Activated naive CD4-positive, alpha-beta T cell treated with anti-CD3 and anti-CD28 coated beads, Interleukin-2, amount 50 U/mL, for 24 hours (primary cell): ENCODE measurements around the gene SHC4.

Source experiments
- H3K27ac Mint-ChIP-seq: one replicate; pipeline ENCODE4 v1.8.0; 2021; ENCODE audit warnings: mild to moderate bottlenecking, mixed read lengths
- H3K27me3 Mint-ChIP-seq: one replicate; pipeline ENCODE4 v1.8.0; 2021; ENCODE audit warnings: mixed read lengths
- H3K36me3 Mint-ChIP-seq: one replicate; pipeline ENCODE4 v1.8.0; 2021; ENCODE audit warnings: mixed read lengths
- H3K4me1 Mint-ChIP-seq: one replicate; pipeline ENCODE4 v1.8.0; 2021; ENCODE audit warnings: mixed read lengths
- H3K4me3 Mint-ChIP-seq: one replicate; pipeline ENCODE4 v1.8.0; 2021; ENCODE audit warnings: mild to moderate bottlenecking, mixed read lengths
- H3K9me3 Mint-ChIP-seq: one replicate; pipeline ENCODE4 v1.8.0; 2021; ENCODE audit warnings: mixed read lengths

The SHC4 gene

DNA sequence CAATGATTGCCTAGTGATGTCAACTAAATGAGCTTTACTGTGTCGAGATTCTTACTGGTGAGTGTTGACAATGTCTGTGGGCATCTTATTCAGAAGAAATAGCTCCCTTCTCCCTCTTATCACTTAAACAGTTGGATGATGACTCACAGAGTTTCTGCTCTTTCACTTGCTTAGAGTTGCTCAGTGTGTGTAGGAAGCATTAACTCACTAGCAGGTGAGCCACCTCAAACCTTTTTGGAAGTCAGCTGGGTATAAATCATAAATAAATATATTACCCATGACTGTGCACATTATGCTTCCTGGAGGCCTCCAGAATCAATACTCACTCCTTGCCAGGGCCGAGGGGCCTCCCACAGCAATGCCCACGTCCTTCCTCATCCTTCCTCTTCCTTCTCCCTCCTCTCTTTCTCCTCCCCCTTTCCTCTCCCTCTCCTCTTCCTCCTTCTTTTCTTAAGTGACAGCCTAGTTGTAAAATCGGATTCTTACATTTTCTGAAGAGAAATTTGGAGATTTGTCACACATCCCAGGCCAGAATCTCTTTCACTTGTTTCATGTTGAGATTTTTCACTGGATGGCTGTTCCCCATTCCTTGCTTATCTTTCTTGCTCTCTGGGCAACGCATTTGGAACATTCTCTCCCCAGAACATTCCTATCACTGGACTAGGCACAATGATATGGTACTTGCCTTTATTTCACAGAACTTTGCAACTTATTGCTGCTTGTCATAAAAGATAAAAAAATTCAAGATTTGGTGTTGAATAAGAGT, 17.5 kb downstream of the SHC4 start:
- H3K36me3 Mint-ChIP-seq = no peaks in the 10 kb centered on the region
- peaks cover 6% of the 10 kb centered on the region for H3K4me1 Mint-ChIP-seq
- H3K9me3 Mint-ChIP-seq = no peaks in the 10 kb centered on the region
- H3K27me3 Mint-ChIP-seq = peaks cover 11% of the 10 kb centered on the region
- no peak overlapping the region for H3K4me3 Mint-ChIP-seq
- H3K27ac Mint-ChIP-seq = peak overlapping the region; percentile 48

DNA sequence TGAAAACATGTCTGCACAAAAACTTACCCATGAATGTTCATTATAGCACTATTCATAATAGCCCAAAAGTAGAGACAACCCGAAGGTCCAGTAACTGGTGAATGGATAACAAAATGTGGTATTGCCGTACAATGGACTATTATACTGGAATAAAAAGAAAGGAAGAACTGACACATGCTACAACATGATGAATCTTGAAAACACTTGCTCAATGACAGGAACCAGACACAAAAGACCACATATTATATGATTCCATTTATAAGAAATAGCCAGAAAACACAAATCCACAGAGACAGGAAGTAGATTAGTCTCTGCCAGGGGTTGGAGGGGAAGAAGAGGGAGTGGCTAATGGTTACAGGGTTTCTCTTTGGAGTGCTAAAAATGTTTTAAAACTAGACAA, 18.3 kb downstream of the SHC4 start:
- Mint-ChIP-seq H3K9me3 (no peaks in the 10 kb centered on the region), H3K27me3 (peaks cover 17% of the 10 kb centered on the region), H3K36me3 (no peaks in the 10 kb centered on the region), H3K27ac (no peak overlapping the region), H3K4me1 (peaks cover 6% of the 10 kb centered on the region), H3K4me3 (no peak overlapping the region)

DNA sequence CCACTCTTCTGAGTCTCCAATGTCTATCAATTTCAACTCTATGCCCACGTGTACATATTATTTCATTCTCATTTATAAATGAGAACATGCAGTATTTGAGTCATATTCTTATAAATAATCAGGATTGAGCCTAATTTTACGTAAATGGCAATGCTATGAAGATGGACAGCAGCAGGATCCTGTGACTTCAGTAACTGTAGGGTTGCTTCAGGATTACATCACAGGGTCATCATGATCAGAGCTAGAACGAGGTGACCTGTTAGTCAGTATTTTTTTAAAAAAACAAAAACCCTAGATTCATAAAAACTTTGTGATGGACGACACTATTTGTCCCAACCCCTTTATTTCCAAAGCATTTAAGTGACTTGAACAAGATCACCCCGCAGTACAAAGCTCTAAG, 21.8 kb downstream of the SHC4 start:
- Mint-ChIP-seq H3K4me3 (no peak overlapping the region), H3K27me3 (peaks cover 18% of the 10 kb centered on the region), H3K4me1 (peaks cover 6% of the 10 kb centered on the region), H3K9me3 (no peaks in the 10 kb centered on the region), H3K36me3 (no peaks in the 10 kb centered on the region), H3K27ac (no peak overlapping the region)

DNA sequence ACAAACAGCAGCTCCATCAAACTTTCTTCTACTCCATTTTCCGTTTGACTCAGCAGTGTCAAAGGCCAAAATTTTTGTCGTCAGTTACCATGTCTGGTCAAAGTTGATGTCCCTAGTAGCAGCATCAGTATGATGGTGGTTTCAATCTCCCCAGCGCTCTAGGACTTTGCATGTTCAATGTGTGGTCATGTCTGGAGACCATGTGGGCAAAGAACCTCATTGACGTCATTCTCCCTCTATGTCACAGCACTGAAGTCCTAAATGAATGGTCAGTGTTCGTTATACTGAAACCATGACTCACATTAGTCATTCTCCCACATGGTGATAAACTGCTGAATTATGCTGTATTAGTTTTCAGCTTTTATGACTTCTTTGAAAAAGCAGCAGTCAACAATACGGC, 23.2 kb downstream of the SHC4 start:
- H3K4me3 Mint-ChIP-seq = no peak overlapping the region
- no peak overlapping the region for H3K27ac Mint-ChIP-seq
- peaks cover 19% of the 10 kb centered on the region for H3K27me3 Mint-ChIP-seq
- H3K4me1 Mint-ChIP-seq = no peaks in the 10 kb centered on the region
- no peaks in the 10 kb centered on the region for H3K36me3 Mint-ChIP-seq
- no peaks in the 10 kb centered on the region for H3K9me3 Mint-ChIP-seq

DNA sequence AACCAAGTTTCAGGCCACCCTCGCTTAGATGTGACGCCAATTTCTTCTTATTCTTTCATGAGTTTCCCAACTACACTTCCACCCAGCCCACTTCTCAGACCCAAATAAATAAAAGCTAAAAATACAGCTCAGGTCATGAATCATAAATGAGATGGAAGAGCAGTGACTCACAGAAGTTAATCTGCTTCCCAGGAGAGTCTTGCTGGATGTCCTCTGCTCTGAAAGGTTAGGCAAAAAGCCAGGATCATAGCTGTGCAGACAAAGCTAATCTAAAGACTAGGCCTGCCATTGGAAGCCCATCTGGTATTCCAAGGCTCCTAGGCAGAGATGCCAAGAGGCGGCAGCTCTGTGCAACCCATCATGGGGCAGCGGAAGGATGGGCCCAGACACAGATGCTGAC, 24.1 kb downstream of the SHC4 start:
- Mint-ChIP-seq H3K27ac (no peak overlapping the region), H3K9me3 (no peaks in the 10 kb centered on the region), H3K36me3 (no peaks in the 10 kb centered on the region), H3K27me3 (peaks cover 27% of the 10 kb centered on the region), H3K4me3 (no peak overlapping the region), H3K4me1 (no peaks in the 10 kb centered on the region)

DNA sequence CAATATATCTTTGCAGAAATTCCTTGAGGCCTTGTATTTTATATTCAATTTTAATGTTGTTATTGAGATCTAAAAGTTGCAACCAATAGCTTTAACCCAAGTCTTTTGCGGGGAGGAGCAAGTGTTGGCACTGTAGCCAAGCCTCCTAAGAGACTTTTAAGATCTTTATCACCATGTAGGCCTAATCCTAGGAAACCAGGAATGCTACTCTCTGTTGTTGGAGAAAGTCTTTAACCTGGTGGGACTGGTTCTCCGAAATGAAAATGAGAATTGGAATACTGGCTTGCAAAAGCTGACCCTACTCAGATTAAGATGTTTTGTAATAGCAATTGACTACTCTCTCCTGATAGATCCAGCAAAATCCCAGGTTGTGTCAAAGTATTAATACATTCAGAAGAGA, 25.8 kb downstream of the SHC4 start:
- peaks cover 20% of the 10 kb centered on the region for H3K27me3 Mint-ChIP-seq
- no peaks in the 10 kb centered on the region for H3K9me3 Mint-ChIP-seq
- no peak overlapping the region for H3K27ac Mint-ChIP-seq
- no peak overlapping the region for H3K4me3 Mint-ChIP-seq
- H3K36me3 Mint-ChIP-seq = no peaks in the 10 kb centered on the region
- H3K4me1 Mint-ChIP-seq = no peaks in the 10 kb centered on the region

DNA sequence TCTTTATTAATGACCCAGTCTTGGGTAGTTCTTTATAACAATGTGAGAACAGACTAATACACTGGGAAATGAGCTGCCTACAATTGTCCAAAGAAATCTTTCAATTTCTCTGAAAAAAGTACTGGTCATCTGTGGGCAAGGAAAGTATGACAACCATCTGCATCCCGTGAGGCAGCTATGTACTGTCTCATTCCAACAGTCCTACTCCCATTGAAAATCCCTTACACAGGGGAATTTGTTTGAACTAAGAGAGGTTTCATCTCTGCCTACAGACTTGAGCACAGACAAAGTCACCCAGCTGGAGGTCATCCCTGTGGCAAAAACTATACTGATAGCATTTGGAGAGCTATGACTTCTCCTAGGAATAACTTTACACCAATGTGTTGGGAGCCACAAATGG, 27.1 kb downstream of the SHC4 start:
- Mint-ChIP-seq H3K27ac (no peak overlapping the region), H3K27me3 (peaks cover 23% of the 10 kb centered on the region), H3K9me3 (no peaks in the 10 kb centered on the region), H3K4me1 (no peaks in the 10 kb centered on the region), H3K4me3 (no peak overlapping the region), H3K36me3 (no peaks in the 10 kb centered on the region)

DNA sequence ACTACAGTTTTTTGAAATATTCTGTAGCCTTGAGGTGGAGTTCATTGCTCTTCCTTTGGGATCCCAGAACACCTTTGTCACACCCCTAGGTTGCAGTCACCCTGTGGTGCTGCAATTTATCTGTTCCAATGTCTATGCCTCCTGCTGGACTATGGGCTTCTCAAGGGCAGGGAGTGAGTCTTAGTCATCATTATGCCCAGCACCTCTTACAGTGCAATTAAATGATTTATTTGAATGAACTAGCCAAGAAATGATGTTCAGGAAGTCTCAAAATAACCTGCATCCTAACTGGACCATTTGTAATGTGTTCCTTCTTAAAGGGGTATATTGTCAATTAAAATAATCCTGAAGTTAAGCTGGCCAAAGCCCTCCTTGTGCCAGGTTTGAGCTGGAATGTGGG, 28.5 kb downstream of the SHC4 start:
- Mint-ChIP-seq H3K9me3 (no peaks in the 10 kb centered on the region), H3K4me1 (peaks cover 4% of the 10 kb centered on the region), H3K27ac (no peak overlapping the region), H3K36me3 (no peaks in the 10 kb centered on the region), H3K27me3 (peaks cover 15% of the 10 kb centered on the region), H3K4me3 (no peak overlapping the region)

DNA sequence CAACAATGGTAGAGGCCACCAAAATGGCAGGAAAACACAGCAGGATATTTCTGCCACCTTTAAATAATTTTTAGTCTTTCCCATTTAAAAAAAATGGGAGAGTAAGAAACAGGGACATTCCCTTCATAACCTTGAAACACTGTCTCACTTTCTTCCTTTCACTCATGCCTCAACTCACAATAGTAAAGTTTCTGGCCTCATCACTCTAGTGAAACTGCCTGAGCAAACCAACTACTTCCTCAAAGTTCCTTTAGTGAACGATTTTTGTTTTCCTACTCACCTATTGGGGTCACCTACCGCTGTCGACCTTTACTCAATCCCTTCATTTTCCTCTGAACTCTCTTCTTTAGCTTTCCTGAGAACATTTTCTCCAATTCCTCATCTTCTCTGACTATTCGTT, 33.0 kb downstream of the SHC4 start:
- Mint-ChIP-seq H3K4me3 (no peak overlapping the region), H3K27me3 (peaks cover 11% of the 10 kb centered on the region), H3K27ac (no peak overlapping the region), H3K36me3 (no peaks in the 10 kb centered on the region), H3K9me3 (no peaks in the 10 kb centered on the region), H3K4me1 (peaks cover 12% of the 10 kb centered on the region)

DNA sequence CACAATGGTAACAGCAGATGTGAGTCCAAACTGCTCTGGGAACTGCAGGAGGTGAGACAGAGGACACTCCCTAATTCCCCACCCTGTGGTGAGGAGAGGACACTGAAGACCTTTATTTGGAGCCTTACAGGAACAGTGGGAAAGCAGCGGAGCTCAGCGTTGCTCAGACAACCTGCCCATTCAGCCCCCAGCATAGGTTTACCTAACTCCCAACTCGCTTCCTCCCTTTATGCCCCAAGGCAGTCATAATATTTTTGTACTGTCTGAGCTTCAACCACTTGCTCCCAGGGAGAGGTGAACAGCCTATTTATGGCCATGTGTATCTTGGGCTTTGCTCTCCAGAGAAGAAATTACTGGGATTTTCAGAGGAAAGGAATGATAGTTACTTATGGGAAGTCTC, 34.1 kb downstream of the SHC4 start:
- Mint-ChIP-seq H3K9me3 (no peaks in the 10 kb centered on the region), H3K36me3 (no peaks in the 10 kb centered on the region), H3K27ac (no peak overlapping the region), H3K4me1 (peaks cover 22% of the 10 kb centered on the region), H3K4me3 (no peak overlapping the region), H3K27me3 (peaks cover 3% of the 10 kb centered on the region)

DNA sequence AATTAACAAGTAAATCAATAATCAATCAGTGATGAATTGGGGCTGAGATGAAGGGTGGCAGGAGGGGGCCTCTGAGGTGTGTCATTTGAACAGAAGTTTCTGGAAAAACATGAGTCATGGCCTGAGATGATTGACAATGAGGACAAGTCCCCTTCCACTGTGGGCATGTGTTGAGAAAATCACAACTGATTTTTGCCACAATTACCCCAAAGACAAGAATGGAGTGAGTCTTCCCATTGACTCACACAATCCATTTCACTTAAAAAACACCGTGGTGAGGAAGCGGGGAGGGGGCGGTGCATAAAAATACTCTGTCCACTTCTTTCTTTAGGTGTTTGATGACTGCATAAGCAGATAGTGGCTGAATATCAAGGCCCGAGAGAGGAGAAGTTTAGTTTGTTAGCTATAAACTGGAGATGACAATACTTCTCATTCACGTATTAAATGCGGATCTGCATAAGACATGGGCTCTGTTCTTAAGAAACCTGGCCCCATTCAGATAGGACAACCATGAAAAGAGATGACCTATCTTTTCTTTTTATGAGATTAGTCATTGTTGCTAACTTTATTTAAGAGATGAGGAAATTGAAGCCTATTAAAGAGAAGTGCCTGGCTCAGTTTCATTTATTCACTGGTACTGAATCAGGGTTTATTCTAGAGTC, 34.7 kb downstream of the SHC4 start:
- Mint-ChIP-seq H3K9me3 (no peaks in the 10 kb centered on the region), H3K4me1 (peaks cover 22% of the 10 kb centered on the region), H3K4me3 (no peak overlapping the region), H3K27ac (no peak overlapping the region), H3K36me3 (no peaks in the 10 kb centered on the region), H3K27me3 (peaks cover 3% of the 10 kb centered on the region)

DNA sequence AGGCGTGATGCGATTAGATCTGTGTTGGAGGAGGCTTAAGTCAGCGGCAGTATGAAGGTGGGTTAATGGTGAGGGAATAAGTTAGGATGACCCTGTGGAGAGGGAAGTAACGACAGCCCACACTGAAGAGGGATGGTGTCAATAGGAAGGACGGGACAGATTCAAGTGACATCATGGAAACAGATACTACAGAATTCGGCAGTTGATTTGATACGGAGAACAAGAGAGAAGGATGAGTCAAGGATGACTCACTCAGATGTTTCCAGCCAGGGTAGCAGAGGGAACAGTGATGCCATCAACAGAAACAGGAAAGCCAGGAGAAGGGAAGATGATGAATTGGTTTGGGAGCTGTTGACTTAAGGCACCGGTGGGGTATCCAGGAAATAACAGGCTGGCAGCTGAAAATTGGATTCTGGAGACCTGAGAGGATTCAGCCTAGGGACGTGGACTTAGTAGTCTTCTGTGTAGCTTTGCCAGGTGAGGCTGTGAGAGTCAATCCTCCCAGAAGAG, 38.0 kb downstream of the SHC4 start:
- Mint-ChIP-seq H3K27me3 (peaks cover 2% of the 10 kb centered on the region), H3K4me3 (no peak overlapping the region), H3K4me1 (peaks cover 18% of the 10 kb centered on the region), H3K27ac (peak overlapping the region; percentile 3), H3K36me3 (no peaks in the 10 kb centered on the region), H3K9me3 (no peaks in the 10 kb centered on the region)

DNA sequence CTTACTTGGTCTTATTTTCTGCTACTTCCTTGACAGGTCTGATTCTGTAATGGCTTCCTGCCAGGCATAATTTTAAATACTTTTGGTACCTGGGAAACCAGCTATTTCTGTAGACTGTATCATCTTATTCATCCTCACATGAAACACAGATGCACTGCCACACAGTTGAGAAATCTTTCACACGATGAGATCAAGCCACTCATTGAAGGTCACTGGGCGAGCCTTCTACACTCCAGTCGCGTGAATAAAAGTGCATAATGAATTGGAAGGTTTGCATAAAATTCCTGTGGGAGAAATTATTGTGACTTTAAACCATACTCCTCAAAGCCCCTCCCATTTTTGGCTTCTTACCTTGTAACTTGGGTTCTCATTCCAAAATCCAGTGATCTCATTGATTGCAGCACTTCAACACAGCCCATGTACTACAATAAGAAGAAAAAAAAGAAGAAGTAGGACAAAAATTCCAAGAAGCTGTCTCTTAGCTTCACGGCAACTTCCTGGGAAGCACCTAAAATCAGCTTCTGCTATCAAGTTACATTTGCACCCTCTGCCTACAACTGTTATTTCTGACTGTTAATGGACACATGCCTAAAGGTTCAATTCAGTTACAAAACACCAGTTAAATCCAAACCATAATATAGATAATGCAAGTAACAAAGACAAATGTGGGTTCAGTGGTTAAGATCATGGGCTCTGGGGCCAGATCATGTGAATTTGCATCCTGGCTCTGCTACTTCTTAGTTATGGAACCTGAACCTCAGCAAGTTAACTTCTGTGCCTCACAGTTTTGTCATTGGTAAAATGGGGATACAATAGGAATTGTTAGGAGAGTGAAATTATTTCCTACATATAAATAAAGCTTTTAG, 39.0 kb downstream of the SHC4 start:
- H3K4me1 Mint-ChIP-seq = peaks cover 18% of the 10 kb centered on the region

DNA sequence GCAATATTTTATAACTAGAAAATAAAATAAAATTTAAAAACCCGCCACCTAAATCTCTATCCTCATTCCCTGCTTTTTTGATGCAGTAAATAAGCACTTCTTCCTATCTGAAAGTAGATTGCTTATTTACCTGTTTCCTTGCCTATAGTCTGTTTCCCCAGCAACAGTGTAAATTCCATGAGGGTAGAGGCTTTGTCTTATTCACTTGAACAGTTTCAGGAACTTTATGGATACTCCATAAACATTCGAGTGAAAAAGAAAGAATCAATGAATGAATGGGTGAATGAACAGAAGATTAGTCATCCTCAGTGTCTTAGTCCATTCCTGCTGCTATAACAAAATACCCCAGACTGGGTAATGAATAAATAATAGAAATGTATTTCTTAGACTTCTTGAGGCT, 41.7 kb downstream of the SHC4 start:
- no peak overlapping the region for H3K27ac Mint-ChIP-seq
- H3K36me3 Mint-ChIP-seq = no peaks in the 10 kb centered on the region
- H3K4me1 Mint-ChIP-seq = peaks cover 12% of the 10 kb centered on the region
- peaks cover 13% of the 10 kb centered on the region for H3K27me3 Mint-ChIP-seq
- no peak overlapping the region for H3K4me3 Mint-ChIP-seq
- H3K9me3 Mint-ChIP-seq = no peaks in the 10 kb centered on the region

More for the DNA sequence above, 39.0 kb downstream of the SHC4 start:
- Mint-ChIP-seq H3K9me3 (no peaks in the 10 kb centered on the region), H3K27me3 (peaks cover 4% of the 10 kb centered on the region), H3K4me3 (no peak overlapping the region), H3K36me3 (no peaks in the 10 kb centered on the region), H3K27ac (no peak overlapping the region)

DNA sequence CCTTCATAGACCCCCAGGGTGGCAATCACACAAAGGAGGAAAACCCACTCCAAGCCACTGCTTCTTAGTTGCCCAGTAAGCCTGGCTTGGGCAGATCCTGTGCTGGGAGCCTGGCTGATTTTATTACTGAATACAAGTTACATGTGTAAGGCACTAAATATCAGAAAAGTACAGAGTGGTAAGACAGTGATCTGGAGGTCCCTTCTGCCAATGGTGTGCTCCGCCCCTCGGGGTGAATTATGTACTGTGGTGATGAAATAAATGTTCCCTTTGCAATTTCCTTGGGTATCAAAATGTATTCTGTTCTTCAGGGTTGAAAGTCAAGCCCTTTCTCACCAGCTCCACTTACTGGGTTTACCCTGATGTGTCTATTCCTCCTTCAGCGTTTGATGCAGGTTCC, 47.0 kb downstream of the SHC4 start:
- H3K4me3 Mint-ChIP-seq = no peak overlapping the region
- no peaks in the 10 kb centered on the region for H3K4me1 Mint-ChIP-seq
- H3K27ac Mint-ChIP-seq = no peak overlapping the region
- H3K9me3 Mint-ChIP-seq = no peaks in the 10 kb centered on the region
- H3K36me3 Mint-ChIP-seq = peaks cover 2% of the 10 kb centered on the region
- peaks cover 17% of the 10 kb centered on the region for H3K27me3 Mint-ChIP-seq

DNA sequence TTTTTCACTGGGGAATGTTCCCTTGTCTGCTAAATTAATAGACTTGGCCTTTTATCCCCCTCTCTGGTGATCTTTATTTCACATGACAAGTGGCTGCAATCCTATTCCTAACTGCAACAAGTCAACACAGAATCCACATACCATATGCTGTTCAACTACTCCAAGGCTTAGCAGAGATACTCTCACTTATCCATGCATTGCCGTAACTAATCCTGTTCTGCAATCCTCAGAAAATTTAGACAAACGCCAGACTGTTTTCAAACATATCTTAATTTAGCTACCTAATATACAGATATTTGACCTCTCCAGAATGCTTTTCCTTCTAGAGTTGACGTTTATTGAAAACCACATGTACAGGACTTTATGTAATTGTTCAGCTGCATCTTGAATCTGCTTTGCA, 47.9 kb downstream of the SHC4 start:
- H3K27ac Mint-ChIP-seq = no peak overlapping the region
- no peaks in the 10 kb centered on the region for H3K9me3 Mint-ChIP-seq
- no peaks in the 10 kb centered on the region for H3K4me1 Mint-ChIP-seq
- H3K36me3 Mint-ChIP-seq = peaks cover 2% of the 10 kb centered on the region
- no peak overlapping the region for H3K4me3 Mint-ChIP-seq
- H3K27me3 Mint-ChIP-seq = peaks cover 15% of the 10 kb centered on the region
